Measurements from ENCODE around the gene FGF14.

The FGF14 gene

DNA sequence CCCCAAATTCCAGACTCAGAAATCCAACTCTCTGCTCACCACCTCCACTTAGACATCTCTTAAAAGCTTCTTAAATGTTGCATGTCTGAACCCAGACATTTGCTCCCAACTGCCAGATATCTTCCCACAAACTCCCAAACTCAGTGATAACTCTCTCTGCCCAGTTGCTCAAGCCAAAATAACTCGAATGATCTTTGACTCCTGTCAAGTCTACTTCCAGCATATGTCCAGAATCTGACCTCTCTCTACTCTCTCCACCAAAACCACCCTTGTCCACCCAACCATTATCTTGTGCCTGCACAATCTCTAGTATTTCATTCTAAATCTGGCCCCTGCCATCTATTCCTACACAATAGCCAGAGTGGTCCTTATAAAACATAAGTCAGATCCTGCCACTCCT is 99.3 kb downstream of the FGF14 start:
- DNase-seq, result no peak

DNA sequence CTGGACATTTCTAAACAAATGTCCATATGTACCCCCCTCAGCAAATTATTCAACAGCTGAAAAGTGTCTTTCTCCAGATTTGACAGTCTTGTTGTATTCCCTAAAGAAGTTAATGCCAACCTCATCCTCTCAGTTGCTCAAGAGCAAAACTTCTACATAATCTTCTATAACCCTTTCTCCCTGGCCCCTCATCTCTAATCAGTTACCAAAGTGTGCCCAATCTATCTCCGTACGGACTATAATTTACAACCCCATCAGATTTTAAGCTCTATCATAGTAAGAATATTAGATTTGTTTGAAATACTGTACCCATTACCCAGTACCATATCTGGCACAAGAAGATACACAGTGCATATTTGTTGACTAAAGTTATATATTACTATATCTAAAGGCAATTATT is 101.5 kb downstream of the FGF14 start:
- no peak for DNase-seq

DNA sequence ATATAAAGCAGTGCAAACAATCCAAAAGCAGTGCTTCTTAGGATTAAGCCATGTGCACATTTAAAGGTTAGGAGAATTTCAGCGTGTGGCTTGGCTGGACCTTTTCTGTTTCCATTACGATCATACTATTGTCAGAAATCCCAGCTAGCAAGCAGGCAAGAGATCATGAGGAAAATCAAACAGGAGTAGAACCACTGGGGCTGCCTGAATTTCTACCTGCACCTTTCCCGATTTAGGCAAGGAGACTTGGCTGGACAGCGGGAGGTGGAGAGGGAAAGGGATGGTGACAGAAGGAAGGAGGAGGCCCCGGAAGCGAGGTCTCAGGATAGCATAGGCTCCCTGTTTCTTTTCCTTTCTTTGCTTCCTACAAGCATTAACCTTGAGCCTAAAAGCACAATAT is 102.5 kb downstream of the FGF14 start:
- DNase-seq, result no peak

DNA sequence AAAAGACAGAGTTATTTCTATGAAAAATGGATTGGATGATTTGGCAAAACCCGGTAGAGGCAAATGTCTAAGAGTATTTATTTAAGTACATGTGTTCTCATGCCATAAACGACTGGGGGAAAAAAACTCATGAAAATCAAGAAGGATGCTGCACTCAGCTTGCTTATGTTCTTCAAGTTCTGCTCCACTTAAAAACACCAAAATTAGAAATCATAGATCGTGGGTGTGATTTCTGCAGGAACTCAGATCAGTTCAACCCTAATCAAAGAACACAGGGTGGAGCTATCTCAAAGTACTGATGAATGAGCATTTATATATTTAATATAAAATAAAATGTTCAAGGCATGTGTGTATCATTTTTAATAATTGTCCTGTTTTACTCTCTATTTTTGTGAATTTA is 103.8 kb downstream of the FGF14 start:
- DNase-seq, result no peak

DNA sequence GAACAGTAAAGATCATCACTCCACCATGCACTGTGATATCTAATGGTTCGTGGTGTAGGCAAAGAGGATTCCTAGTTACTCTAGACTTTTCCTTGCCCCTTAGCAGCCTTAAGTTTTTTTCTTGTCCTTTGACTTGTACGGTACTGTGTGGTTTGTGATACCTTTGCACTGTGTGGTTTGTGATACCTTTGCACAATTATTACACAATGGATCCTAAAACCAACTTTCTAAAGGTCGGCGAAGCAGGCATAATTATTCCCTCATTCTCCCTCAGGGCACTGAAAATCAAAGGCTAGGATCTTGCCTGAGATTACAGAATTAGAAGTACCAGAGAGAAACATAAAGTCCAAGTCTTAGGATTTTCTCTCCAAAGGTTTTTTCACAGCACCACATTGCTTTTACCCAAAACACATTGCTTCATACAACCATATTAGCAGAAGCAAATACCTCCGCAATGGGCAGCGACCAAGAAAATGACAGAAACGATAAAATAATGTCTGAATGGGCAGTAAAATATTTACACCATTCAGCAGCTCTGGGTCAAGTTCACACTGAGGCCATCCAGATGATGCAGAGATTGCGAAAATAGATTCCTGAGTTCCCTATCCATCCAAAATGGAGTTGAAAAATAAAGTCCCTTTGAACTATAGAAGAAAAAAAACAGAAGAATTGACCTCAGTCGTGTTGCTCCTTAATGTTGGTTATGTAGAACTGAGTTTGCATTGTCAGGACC is 106.4 kb downstream of the FGF14 start:
- no peak for DNase-seq

DNA sequence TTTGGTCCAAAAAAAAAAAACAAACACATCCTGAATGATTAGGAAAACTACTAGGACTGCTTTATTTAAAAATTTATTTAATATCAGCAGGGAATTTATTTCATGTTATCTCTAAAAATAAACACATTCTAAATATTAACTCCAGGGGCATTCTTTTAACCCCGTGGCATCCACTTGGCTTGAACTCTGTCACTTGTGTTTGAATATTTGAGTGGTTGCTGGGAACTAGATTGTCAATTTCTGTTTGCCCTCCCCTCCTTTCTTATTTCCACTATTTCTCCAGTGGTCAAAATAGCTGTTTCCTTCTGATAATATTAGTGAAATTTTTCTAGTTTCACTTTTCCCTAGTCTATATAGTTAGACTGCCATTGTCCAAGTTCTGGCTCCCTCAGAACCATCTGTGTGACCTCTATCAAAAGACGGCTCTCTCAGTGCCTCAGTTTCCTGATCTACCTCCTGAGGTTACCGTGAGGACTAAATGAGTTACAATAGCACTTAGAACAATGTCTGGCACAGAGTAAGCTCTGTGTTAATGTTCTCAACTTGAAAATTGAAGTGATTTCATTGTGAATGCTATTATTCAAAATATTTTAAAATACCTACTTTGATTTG is 107.3 kb downstream of the FGF14 start:
- DNase-seq, result no peak

DNA sequence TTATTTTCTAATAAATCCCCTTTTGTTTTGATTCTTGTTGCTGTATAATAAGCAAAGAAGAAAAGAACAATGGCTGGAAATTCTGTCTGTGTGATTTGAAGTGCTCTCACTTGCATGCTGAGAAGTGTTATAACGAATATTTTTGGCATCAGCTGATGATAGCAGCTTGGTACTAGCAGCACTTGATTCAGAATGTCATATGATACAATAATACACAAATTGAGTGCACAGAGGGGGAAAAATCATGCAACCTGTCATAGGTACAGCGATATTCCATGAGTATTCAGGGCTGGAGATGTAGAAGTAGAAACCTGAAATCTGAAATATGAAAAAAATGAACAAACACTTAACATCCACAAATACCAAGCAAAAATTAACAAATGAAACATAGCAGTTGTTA is 108.1 kb downstream of the FGF14 start:
- no peak for DNase-seq

DNA sequence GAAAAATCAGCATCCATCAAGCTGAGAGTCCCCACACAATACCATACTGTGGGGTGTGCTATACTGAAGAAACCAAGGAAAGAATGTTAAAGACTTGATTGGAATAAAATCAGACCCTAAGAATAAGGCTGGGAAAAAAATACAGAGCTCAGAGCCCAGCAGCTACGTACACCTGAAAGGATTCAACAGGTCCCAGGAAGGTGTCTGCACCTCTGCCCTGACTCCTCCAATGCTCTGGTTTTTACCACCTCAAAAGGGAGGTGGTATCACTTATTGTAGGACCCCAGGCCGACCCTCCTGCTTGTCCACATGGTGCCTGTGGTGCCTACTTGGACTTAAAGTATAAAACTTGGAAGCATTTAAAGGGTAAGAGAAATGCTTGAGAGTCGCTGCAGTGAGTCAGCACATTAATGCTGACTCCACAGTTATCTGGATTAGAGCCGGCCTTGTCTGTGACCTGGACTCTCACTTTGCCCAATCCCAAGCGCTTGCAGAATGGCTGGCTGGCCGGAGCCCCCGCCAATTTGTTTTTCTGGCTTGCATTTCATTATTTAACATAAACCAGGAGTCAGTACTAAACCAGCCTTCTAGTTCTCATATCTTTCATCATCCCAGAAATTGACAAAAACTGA is 110.1 kb downstream of the FGF14 start:
- DNase-seq, result no peak

DNA sequence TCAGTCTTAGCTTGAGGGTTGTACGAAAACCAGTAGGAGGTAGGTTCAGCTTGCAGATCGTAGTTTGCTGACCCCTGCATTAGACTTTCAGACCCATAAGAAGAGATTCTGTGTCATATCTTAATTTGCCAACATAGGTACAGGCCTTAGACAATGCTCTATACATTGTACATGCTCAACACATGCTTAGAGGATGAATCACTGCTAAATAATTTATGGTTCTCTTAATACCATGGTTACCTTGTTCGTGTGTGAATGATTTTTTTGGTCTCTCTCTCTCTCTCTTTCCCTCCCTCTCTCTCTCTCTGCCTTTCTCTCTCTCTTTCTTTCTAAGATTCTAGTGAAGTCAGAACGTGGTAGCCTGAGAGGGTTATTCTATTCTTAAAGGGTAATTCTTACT is 112.2 kb downstream of the FGF14 start:
- DNase-seq, result no peak

DNA sequence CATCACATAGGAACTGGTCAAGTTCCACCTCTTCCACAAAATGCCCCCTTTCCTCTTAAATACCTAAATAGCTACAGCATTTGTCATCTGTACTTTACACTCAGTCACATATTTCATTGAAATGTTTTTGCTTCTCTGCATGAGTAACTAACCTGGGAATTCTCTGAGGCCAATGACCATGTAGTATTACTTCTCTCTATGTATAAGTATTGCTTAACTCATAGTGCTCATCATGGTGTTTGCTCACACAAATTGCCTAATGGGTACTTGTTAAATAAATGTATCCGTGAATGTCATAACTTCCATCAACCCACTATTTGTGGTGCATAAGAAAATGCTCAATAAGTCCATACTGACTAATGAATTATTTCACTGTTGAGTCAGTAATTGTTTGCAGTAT is 115.5 kb downstream of the FGF14 start:
- DNase-seq, result no peak

DNA sequence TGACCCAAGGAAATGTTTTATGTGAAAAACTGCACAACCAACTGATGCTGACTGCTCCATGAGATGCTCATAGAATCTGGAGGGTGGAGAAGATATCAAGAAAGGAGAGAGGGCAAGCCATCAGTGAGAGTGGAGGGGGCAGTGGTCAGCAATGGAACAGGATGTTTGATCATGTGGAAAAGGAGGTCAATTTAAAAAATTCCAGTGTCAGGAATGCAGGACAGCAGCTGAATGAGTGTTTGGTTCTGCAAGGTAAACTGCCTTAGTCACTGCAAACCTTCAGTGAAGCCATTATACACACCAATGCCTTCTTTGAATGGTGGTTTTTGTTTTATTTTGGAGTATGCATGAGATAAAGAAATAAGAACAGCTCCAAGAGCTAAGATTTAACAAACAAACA is 121.5 kb downstream of the FGF14 start:
- no peak for DNase-seq

DNA sequence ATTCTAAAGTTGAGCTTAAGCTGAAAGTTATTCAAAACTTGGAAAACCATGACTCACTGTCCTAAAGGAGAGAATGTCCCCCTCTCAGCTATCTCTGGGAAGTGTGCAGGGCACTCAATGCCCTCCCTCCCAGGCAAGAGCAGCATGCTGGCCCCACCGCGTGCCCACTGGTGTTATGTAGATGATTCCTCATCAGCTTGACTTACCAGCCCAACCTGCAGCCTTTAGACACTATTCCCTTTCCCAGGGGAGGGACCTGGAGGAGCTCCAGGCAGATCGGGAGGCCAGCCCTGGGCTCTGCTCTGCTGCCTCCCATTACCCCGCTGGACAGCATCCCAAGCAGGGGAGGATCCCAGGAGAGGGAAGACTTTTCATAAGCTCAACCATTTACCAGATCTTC is 124.6 kb downstream of the FGF14 start:
- DNase-seq, result no peak

DNA sequence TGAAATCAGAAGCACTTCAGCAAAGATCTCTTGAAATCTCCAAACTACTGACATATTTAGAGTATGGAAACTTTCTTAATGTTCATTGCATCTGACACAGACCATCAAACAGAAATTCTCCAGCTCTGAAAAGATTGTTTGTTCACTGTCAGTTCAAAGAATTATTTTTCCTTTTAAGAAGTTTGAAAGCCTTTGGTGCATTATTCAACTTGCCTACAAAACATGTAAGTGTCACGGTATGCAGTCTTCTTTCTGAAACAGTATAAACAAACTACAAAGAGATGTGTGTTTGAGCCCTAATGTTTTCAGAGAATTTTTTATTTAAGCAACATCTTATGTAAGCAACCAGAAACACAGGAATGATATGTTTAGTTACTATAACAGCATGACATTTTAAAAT is 125.4 kb downstream of the FGF14 start:
- no peak for DNase-seq

DNA sequence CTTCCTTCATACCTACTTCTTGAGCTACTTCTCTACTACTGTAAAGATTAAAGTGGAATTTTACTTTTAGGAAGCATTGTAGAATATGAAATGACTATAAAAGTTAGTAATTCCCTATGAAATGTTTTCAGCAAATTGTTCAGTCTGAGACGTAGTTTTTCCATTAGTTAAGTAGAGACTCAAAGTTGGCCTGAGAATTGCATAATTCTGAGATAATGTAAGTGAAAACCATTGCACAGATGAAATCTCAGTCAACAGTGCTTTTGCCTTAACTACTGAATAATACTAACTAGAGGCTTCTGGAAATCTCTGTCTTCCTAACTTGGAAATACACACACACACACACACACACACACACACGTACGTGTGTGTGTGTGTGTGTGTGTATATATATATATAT is 125.9 kb downstream of the FGF14 start:
- DNase-seq, result no peak

DNA sequence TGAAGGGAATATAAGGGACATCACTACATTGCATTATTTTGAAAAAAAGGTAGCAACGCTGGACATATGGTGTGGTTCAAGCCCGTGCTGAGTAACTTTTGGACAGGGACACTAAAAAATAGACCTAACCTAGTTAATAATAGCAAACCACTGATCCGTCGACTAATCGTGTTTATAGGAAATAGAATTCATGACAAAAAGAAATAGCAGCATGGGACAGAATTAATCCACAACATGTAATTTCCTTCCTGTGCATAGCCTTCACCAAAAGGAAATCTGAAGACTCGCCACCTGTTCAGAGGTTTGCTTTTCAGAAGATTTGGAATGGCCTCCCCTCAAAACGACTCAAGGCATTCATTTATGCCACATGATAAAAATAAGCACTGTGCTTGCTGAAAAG is 128.7 kb downstream of the FGF14 start:
- no peak for DNase-seq

DNA sequence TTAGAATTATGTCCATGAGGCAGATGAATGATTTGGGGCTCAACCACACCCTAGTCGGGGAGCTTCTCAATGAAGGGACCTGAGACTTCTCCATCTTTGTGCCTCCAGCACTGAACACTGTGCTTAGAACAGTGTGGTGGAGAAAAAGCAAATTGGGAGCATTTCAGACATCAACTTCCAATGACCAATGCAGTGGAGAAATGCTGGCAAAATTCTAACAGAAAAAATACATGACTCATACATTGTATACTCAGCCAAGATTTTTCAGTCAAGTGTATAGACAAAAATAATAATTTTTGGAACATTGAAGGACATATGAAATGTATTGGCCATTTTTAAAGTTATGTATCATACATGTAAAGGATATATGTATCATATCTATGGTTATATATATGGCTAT is 134.7 kb downstream of the FGF14 start:
- DNase-seq, result no peak

DNA sequence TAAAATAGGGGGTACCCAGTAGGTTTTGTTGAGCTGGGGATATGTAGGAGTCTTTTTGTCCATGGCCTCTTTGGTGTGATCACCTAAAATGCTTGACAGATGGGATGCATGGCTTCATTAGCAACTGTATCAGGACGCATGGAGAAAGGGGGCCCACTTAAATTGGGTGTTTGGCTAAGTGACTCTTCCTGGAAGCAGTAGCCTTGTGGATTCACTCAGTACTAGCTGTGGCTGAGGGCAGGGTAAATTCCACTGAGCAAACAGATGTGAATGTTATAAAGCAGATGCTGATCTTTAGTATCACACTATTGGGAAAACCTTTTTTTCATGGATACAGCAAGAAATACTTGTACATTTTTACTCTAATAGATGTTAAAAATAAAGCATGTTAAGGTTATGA is 140.0 kb downstream of the FGF14 start:
- no peak for DNase-seq

DNA sequence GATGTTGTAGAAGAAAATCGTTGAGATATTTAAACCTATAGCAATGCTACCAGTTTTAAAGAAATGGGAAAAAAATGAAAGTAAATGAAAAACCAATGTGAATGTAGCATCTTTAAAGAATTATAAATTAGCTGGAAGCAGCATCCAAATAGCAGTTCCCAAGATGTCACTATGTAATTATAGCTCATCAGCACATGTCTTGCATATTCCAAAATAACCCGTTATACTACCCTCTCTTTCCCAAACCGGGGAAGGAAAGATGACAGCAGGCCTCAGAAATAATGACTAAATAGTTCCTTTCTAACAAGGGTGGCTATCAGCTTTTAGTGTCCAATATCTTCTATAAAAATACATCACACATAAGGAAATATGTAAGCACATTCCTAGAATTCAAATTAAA is 140.5 kb downstream of the FGF14 start:
- no peak for DNase-seq

DNA sequence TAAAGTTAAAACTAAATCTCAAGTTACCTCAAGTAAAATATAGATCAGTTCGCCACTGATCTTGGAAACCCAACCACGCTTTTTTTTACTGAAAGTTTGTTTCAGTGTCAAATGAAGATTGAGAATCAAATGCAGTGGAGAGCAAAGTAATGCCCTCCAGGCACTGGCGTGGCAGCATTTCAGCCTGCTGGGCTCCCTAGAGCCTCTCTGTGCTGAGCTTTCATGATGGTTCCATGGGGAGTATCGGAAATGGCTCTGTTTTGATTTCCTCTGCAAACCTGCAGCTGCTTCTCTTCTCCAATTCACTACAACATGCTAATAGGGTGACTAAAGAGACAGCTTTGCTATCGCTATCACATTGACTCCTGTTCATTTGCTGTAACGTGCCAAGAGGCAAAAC is 141.6 kb downstream of the FGF14 start:
- no peak for DNase-seq

DNA sequence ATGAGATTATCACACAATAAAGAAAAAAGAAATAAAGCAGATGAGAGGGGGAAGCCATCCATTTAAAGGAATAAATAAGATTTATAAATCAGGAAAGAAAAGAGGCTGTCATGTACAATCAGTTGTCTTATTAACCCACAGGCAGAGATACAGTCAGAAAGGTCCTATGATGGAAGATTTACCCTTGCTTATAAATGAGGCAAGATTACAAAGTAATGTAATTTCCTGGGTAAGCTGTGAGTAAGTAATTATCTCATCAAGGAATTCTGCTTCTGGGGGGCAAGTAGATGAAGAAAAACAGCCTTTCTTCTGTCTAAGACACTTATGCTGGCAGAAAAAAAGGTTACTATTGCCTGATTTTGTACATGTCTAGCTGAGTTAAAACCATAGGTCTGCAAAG is 146.4 kb downstream of the FGF14 start:
- DNase-seq, result no peak

DNA sequence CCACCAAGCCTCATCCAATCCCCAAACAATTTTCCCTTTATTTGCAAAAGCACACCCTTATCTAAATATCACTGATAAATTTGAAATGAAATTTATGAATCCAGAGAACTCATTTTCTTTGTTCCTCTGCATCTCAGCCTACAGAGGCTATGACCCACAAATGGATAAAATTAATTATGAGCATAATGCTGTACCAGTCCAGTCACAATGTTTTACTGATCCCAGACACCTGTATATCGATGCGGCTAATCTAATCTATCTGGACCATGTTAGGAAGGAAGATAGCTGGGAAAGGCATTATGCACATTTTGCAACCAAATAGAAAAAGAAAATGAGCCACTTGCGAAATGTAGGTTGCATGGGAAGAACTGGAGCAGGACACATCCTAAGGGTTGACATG is 150.0 kb downstream of the FGF14 start:
- DNase-seq, result no peak

DNA sequence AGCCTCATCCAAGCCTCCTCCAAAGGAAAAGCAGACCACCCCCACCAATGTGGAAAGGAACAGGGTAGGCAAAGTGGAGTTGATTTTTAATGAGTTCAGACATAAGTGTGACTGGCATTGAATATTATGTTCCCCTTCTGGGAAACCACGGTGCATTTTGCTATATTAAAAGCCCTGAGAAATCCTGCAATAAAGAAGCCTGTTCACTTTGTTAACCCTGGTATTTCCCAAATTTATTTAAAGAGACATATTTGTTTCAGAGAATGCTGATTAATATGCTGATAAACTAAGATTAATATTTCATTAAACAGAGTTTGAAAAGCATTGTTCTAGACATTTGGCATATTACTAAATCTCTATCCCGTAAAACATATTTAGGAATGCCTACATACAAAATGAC is 151.4 kb downstream of the FGF14 start:
- no peak for DNase-seq

DNA sequence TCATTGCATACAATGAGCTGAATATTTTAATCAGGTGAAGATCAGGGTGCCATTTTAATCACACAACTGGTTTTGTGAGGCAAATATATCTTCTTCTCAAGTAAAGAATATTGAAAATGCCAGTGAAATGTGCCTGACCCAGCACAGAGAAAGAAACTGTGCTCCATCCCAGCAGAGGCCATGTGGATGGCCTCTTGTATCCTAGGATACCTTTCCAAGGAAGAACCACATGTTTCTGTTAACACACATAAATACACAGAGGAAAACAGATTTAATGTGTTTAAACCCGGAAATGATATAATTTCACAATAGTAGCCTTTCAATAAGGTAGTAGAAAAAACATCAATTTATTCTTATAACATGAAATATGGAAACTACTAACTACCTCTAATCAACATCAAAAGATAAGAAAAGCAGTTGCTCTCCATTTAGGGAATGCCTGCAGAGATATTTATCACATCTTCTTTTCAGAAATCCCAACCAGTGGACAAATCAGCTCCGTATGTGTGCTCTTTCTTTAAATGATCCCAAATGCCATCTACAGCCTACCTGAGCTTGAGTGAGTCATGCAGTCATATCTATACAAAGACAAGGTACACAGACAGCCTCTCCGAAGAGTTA is 157.1 kb downstream of the FGF14 start:
- no peak for DNase-seq

DNA sequence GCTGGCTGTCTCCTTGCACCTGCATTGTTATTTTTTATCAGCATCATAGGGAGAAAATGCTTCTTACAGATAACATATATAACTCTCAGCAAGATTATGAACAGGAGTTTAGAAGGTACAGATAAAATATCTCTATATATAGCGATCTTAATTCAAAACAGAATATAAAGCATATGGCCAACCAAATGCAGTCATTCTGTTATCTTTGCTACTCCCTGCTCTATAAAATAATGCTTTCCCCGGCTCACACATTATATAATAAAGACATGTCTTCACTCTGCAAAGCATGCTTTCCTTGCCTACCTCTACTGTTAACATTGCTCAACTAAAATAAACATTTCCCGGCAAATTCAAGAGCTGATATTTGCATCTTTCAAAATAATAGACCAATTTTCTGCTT is 161.7 kb downstream of the FGF14 start:
- no peak for DNase-seq
